ENCODE measurements around the gene SPG7.
A peak's percentile ranks its signal among the peaks of the same experiment; 100 is the strongest.
"Not testable (repeated sequence)": the region's sequence is repeated elsewhere in the genome, so short reads cannot be mapped to it uniquely, and the experiment has no call there.

Gene SPG7

DNA sequence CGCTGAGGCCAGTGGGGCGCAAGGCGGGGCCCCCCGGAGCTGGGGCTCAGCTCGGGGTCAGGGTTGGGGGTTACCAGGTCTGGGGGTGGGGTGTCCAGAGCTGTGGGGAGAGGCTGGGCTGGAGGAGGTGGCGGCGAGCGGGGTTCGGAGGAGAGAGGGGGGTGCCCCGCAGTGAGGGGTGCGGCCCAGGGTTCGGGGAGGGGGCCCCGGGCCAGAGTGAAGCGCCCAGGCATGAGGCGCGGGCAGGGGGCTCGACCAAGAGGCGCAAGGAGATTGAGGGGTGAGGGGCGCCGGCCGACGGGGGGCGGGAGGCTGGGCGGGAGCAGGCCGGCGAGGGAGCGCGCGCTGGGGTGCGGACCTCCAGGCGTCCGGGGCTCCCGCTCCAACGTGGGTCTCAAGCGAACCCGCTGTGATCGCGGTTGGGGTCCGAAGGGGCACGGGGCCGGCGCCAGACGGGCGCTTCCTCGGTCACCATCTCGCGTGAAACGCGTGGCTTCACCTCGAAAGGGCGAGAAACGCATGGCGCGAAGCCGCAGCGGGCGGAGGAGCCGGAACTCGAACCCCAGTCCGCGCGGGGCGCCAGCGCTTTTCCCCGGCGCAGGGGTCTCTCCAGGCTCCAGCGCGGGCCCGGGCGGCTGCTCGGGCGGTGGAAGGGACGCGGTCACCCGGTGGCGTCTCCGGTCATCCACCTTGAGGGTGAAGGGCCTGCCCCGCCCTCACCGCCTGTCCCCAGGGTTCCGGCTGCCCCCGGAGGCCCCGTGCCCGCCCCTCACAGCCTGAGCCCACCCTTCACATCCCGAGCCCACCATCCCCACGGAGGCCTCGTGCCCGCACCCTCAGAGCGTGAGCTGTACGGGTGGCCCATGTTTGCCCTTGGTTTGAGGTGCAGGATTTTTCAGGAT, 68.2 kb downstream of the SPG7 start:
- DNase-seq (ENCODE audit: low spot score) (no peak), FAIRE-seq (no peak)

- FAIRE-seq: no peak
- no peak for DNase-seq (ENCODE audit: low spot score)
These were observed 69.0 kb downstream of the SPG7 start for GRCh38 chr16:89577055-89577759.

- no peak for DNase-seq (ENCODE audit: low spot score)
- no peak for FAIRE-seq
These were observed 71.1 kb downstream of the SPG7 start for GRCh38 chr16:89579351-89579750.

DNA sequence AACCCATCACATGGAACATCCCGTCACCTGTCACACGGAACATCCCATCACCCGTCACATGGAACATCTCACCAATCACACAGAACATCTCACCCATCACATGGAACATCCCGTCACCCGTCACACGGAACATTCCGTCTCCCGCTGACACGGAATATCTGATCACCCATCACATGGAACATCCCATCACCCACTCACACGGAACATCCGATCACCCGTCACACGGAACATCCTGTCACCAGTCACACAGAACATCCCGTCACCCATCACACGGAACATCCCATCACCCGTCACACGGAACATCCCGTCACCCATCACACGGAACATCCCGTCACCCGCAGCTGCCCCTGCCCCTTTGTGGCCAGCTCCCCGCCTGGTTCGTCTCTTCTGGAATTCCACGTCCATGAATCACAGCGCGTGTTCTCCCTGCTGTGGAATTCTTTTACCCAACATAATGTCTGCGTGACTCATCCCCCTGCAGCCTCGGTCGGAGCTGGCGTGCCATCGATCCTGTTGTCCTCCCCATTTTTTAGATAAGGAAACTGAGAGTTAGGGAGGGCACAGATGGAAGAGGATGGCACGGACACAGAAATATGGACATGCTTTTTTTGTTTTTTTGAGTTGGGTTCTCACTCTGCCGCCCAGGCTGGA, 73.0 kb downstream of the SPG7 start:
- DNase-seq (ENCODE audit: low spot score): peak; percentile 92

GRCh38 chr16:89581861-89582563, 73.8 kb downstream of the SPG7 start:
- DNase-seq (ENCODE audit: low spot score) (no peak), FAIRE-seq (peak; percentile 50)

More for the DNA sequence above, 73.0 kb downstream of the SPG7 start:
- FAIRE-seq: no peak

GRCh38 chr16:89582614-89583196, 74.5 kb downstream of the SPG7 start:
- DNase-seq (ENCODE audit: low spot score): no peak
- FAIRE-seq: no peak

DNA sequence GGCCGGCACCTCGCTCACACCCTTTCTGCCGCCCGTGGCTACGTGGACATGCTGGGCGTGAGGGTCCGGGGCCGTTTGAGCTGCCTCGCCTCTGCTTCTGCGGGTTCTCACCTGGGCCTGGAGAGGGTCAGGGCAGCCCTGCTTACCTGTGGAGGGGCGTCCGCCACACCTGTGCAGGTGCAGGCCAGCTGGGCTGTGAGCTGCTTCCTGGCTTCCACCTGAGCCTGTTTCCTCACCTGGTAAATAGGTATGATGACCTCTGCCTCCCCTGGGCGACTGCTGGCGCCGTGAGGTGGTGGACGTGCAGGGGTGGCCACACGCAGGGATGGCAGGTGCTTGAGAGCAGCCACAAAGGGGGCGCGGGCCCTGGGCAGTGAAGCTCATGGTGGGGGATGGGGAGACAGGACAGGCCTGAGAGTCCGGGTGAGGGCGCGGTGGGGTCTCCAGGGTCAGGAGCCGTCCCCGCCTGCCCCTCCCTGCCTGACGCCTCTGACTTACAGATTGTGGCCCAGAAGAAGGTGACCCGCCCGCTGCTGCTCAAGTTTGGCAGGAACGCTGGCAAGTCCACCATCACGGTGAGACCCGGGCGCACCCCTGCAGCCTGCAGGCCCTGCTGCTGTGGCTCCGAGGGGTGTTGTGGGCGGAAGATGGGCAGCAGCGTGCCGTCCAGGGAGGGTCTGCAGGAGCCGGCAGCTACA, 75.1 kb downstream of the SPG7 start:
- no peak for DNase-seq (ENCODE audit: low spot score)
- FAIRE-seq: no peak

DNA sequence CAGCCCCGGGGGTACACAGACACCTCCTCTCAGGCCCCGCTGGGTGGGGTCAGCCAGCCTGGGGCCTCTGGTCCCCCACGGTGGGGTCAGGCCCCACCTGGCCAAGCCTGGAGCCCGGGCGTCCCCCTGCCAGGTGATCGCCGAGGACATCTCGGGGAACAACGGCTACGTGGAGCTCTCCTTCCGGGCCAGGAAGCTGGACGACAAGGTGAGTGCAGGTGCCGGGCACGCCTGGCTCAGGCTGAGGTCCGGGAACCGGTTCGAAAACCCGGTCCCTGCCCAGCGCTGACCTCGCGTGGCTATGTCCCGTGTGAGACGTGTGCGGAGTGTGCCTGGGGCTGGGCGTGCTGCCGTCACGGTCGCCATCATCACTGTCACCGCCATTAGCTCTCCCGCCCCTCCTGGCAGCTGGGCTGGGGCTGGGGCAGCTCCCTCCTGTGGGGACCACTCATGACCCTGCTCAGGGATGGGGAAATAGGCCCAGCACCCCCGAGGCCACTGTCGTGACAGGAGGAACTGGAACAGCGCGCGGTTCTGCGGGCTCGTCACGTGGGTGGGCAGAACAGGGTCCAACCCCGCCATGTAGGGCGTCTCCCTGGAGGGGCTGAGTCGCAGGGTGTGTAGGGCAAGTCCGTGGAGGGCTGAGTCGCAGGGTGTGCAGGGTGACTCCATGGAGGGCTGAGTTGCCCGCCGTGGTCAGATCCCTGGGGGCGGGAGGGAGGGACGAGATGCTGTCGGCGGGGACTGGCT, 75.9 kb downstream of the SPG7 start:
- peak; percentile 35 for FAIRE-seq
- DNase-seq (ENCODE audit: low spot score): no peak

DNA sequence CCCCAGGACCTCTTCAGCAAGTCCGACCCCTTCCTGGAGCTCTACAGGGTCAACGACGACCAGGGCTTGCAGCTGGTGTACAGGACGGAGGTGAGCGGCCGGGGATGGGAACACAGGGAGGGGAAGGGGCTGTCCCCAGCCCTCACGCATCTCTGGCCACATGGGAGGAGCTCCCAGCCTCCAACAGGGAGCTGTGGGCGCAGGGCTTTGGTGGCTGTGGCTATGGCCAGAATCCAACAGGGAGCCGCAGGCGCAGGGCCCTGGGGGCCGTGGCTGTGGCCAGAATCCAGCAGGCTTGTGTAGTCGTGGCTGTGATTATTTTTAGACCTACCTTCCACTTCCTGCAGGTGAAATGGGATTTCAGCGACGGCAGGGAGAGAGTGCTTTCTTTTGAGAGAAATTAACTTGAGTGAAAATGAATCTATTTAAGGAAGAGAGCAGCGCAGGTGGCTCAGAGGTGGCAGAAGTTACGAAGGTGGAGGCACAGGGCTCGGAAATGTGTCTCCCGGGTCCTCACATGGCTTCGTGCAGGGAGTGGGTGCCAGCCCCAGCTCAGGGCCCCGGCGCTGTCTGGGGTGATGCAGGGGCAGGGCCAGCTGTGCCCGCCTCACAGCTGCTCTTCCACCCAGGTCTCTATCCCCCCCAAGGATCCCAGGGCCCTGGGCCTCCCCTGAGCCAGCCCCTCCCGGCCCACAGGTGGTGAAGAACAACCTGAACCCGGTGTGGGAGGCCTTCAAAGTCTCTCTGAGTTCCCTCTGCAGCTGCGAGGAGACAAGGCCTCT, 76.8 kb downstream of the SPG7 start:
- peak; percentile 53 for DNase-seq (ENCODE audit: low spot score)
- FAIRE-seq: no peak

DNA sequence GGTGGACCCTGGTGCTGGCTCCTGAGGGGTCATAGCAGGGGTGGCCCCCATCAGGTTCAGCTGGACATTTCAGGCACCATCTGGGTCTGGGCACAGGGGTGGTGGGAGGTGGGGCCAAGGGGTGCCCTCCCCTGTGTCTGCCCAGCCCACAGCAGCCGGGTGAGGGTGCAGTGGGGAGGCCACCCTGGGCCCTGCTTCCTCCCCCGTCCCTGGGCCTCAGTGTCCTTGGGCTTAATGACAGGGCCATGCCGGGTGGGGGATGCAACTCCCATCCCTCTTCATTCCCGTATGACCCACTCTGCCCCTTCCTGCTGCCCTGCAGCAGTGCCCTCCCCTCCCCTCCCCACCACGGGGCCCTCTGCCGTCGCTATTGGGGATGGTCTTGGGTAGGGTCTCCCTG, 78.0 kb downstream of the SPG7 start:
- FAIRE-seq (no peak), DNase-seq (ENCODE audit: low spot score) (no peak)

GRCh38 chr16:89586853-89587252, 78.7 kb downstream of the SPG7 start:
- peak; percentile 74 for DNase-seq (ENCODE audit: low spot score)
- no peak for FAIRE-seq

DNA sequence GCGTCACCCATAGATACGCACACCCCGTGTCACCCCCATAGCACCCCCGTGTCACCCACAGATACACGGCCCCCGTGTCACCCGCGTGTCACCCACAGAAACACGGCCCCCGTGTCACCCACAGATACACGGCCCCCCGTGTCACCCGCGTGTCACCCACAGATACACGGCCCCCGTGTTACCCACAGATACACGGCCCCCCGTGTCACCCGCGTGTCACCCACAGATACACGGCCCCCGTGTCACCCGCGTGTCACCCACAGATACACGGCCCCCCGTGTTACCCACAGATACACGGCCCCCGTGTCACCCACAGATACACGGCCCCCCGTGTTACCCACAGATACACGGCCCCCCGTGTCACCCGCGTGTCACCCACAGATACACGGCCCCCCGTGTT, 79.5 kb downstream of the SPG7 start:
- FAIRE-seq; DNase-seq (ENCODE audit: low spot score): not testable (repeated sequence)

DNA sequence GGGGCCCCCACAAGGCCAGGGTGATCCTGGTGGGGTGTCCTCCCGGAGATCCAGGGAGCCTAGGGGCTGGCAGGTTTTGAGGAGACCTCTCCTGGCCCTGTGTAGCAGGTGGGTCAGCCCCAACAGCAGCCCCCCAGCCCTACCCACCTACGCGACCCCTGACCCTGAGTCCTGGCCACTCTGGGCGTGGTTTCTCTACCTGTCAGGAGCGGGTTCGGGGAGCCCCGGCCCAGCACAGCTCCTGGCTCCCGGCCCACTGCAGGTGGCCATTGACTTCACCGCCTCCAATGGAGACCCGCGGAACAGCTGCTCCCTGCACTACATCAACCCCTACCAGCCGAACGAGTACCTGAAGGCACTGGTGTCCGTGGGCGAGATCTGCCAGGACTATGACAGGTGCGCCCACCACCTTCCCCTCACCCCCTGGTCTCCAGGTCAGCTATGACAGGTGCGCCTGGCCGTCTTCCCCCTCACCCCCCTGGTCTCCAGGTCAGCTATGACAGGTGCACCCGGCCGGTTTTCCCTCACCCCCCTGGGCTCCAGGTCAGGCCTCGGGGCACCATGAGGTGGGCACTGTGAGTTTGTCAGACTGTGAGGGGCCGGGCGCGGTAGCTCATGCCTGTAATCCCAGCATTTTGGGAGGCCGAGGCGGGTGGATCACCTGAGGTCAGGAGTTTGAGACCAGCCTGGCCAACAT, 80.4 kb downstream of the SPG7 start:
- FAIRE-seq (no peak), DNase-seq (ENCODE audit: low spot score) (no peak)

GRCh38 chr16:89589241-89589926, 81.2 kb downstream of the SPG7 start:
- no peak for FAIRE-seq
- DNase-seq (ENCODE audit: low spot score): no peak

DNA sequence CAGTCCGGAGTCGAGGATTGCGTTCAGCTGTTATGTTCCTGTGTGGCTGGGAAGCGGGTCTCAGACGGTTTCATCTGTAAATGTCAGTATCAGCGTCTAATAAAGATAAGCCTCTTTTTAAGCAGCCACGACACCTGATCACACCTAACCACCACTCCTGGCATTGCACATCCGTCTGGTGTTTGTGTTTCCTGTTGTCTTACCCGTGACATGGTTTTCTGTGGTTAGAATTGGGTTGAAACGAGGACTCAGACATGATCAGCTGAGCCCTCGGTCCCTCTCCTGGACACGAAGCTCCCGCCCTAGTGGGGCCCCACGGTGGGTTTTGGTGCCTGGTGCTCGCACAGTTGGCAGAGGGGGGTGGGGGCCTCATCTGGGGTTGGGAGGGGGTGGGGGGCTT, 85.6 kb downstream of the SPG7 start:
- FAIRE-seq (peak; percentile 53), DNase-seq (ENCODE audit: low spot score) (no peak)

DNA sequence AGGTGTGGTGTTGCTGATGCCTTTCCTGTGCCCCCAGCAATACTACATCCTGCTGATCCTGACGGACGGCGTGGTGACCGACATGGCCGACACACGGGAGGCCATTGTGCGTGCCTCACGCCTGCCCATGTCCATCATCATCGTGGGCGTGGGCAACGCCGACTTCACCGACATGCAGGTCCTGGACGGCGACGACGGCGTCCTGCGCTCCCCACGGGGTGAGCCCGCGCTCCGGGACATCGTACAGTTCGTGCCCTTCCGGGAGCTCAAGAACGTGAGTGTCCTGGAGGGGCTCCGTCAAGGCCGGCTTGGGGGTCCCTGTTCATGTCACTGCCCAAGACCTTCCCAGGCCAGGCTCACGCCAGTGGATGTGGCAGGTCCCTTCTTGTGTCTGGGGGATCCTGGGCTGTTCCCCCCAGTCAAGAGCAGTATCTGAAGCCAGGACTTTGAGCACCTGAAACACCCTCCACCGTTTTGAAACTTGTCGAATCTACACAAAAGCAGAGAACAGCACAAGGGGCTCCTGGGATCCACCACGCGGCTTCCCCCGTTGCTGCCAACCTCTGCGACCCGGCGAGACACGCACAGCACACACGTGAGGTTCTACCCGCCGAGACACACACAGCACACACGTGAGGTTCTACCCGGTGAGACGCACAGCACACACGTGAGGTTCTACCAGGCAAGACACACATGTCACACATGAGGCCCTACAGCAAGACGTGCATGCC, 87.3 kb downstream of the SPG7 start:
- DNase-seq (ENCODE audit: low spot score) (no peak), FAIRE-seq (peak; percentile 74)

DNA sequence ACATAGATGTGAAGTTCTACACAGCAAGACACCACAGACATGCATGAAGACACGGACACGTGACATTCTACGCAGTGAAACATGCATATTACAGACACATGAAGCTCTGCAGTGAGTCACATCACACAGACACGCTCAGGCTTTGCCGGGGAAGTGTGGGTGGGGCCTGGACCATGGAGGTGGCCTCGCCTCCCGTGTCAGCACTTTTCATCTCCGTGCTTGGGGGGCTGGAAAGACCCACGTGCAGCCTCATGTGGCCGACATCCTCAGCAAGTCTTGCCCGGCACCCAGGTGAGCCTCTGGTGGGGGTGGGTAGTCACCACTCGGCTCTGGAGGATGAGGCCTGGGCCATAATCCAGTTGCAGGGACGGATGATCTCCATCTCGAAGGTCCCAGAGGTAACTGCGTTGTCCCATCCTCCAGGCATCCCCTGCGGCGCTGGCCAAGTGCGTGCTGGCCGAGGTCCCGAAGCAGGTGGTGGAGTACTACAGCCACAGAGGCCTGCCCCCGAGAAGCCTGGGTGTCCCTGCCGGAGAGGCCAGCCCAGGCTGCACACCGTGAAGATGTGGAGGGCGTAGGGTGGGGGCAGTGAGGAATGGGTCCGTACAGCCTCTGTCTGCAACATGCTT, 88.0 kb downstream of the SPG7 start:
- no peak for FAIRE-seq
- DNase-seq (ENCODE audit: low spot score): no peak

Measured in urothelium cell line (cell line).